IMR-90 (cell line): ENCODE results near the gene AK1. TPM values are rescaled to one million over a fixed set of nuclear protein-coding genes. Genes with fewer than 3 reads are reported as not detected.

Experiments used
- ATAC-seq: fragments of 200-7000 bp; cut with Tn5 transposase; 2 replicates; pipeline ENCODE4 v1.9.1; 2020; ENCODE audit warnings: low read depth, mild to moderate bottlenecking, moderate library complexity
- BruUV-seq: library from RNA; stranded (reverse); fragments of 400-500 nt; replicated peaks from 2 replicates; lab custom pipeline; 2021; lab: Mats Ljungman, UMichigan
- CTCF ChIA-PET: fragments of 300-600 bp; formaldehyde crosslinking; extraction: SDS; loops from one replicate; lab custom pipeline; 2021; ENCODE audit warnings: antibody characterized with exemption; lab: Yijun Ruan, JAX
- POLR2A ChIA-PET: fragments of 300-600 bp; sonication (Branson Sonifier 250); formaldehyde crosslinking; loops from one replicate; lab custom pipeline; 2022; ENCODE audit warnings: antibody characterized with exemption; ENCODE audit not compliant: unreplicated experiment; lab: Charles Lee
- DNase-seq: peaks from one replicate; pipeline ENCODE4 v3.0.0; 2013
- H2AFZ ChIP-seq: replicated peaks from 2 replicates; pipeline ENCODE3; 2013; ENCODE audit warnings: low read length, mild to moderate bottlenecking; ENCODE audit not compliant: poor library complexity
- H2AK5ac ChIP-seq: 2 replicates; pipeline ENCODE4 v1.6.1; 2013; ENCODE audit warnings: low read depth, low read length, inconsistent platforms
- H2AK9ac ChIP-seq: replicated peaks from 2 replicates; pipeline ENCODE3; 2013; ENCODE audit warnings: mild to moderate bottlenecking, low read depth, low read length, moderate library complexity; ENCODE audit not compliant: poor library complexity
- H2BK120ac ChIP-seq: 2 replicates; pipeline ENCODE4 v1.6.1; 2013; ENCODE audit warnings: low read depth, low read length, inconsistent platforms
- H2BK15ac ChIP-seq: 3 replicates; pipeline ENCODE4 v1.6.1; 2013; ENCODE audit warnings: low read depth, low read length, inconsistent platforms
- H2BK20ac ChIP-seq: 2 replicates; pipeline ENCODE4 v1.6.1; 2013; ENCODE audit warnings: low read depth, mild to moderate bottlenecking, inconsistent platforms, low read length, moderate library complexity
- H2BK5ac ChIP-seq: 2 replicates; pipeline ENCODE4 v1.6.1; 2013; ENCODE audit warnings: mild to moderate bottlenecking, low read depth, low read length, inconsistent platforms; ENCODE audit not compliant: poor library complexity, severe bottlenecking
- H3K14ac ChIP-seq: replicated peaks from 2 replicates; pipeline ENCODE4 v1.6.1; 2013; ENCODE audit warnings: low read depth, low read length, inconsistent platforms
- H3K18ac ChIP-seq: 2 replicates; pipeline ENCODE4 v1.6.1; 2013; ENCODE audit warnings: low read depth, low read length, control low read depth
- H3K23ac ChIP-seq: 2 replicates; pipeline ENCODE4 v1.6.1; 2013; ENCODE audit warnings: low read depth, low read length, inconsistent platforms
- H3K27ac ChIP-seq: 2 replicates; pipeline ENCODE4 v1.5.1; 2013; ENCODE audit warnings: mild to moderate bottlenecking, control low read depth, low read length; ENCODE audit not compliant: insufficient read depth
- H3K27me3 ChIP-seq: 2 replicates; pipeline ENCODE4 v1.6.1; 2013; ENCODE audit warnings: low read length; ENCODE audit not compliant: control insufficient read depth, insufficient read depth
- H3K36me3 ChIP-seq: 2 replicates; pipeline ENCODE4 v1.6.1; 2013; ENCODE audit warnings: low read length, mixed read lengths; ENCODE audit not compliant: control insufficient read depth, insufficient read depth
- H3K4ac ChIP-seq: 2 replicates; pipeline ENCODE4 v1.6.1; 2013; ENCODE audit warnings: low read depth, low read length, inconsistent platforms
- H3K4me1 ChIP-seq: 2 replicates; pipeline ENCODE4 v1.6.1; 2013; ENCODE audit warnings: low read length, mixed read lengths; ENCODE audit not compliant: control insufficient read depth, insufficient read depth
- H3K4me2 ChIP-seq: 2 replicates; pipeline ENCODE4 v1.6.1; 2013; ENCODE audit warnings: low read depth, mild to moderate bottlenecking, control low read depth, low read length, moderate library complexity
- H3K4me3 ChIP-seq: 2 replicates; pipeline ENCODE4 v1.5.1; 2013; ENCODE audit warnings: low read depth, mild to moderate bottlenecking, control low read depth, low read length, moderate library complexity; ENCODE audit not compliant: insufficient read depth
- H3K56ac ChIP-seq: 2 replicates; pipeline ENCODE4 v1.6.1; 2013; ENCODE audit warnings: low read length, inconsistent platforms; ENCODE audit not compliant: insufficient read depth; ENCODE audit errors: extremely low read depth
- H3K79me1 ChIP-seq, 2 experiments: 2 replicates each; pipeline ENCODE4 v1.6.1; 2013; ENCODE audit warnings: low read length in 2 of 2, inconsistent platforms in 1 of 2, low read depth in 1 of 2
- H3K9ac ChIP-seq: 2 replicates; pipeline ENCODE4 v1.6.1; 2013; ENCODE audit warnings: low read depth, low read length, control low read depth
- H3K9me1 ChIP-seq: 2 replicates; pipeline ENCODE4 v1.6.1; 2013; ENCODE audit warnings: low read length, inconsistent platforms; ENCODE audit not compliant: insufficient read depth
- H3K9me3 ChIP-seq: 2 replicates; pipeline ENCODE4 v1.6.1; 2013; ENCODE audit warnings: low read length; ENCODE audit not compliant: control insufficient read depth, insufficient read depth
- H4K20me1 ChIP-seq: 2 replicates; pipeline ENCODE4 v1.6.1; 2013; ENCODE audit warnings: low read length, inconsistent platforms; ENCODE audit not compliant: insufficient read depth
- H4K5ac ChIP-seq: 2 replicates; pipeline ENCODE4 v1.6.1; 2013; ENCODE audit warnings: mild to moderate bottlenecking, low read depth, low read length, control low read depth
- H4K8ac ChIP-seq, 2 experiments: 2 replicates each; pipeline ENCODE4 v1.6.1; 2013; ENCODE audit warnings: low read depth in 2 of 2, low read length in 2 of 2, control low read depth in 1 of 2, inconsistent platforms in 1 of 2
- H4K91ac ChIP-seq: 2 replicates; pipeline ENCODE4 v1.6.1; 2013; ENCODE audit warnings: low read depth, low read length, inconsistent platforms; ENCODE audit not compliant: insufficient read depth
- BHLHE40 ChIP-seq: fragments of 150-350 bp; IDR thresholded peaks from 2 replicates; pipeline ENCODE4 v1.6.1; 2016; ENCODE audit warnings: mild to moderate bottlenecking, low read depth, low read length
- CEBPB ChIP-seq: IDR thresholded peaks from 2 replicates; pipeline ENCODE4 v1.6.1; 2012; ENCODE audit warnings: low read depth, low read length, improper control_type of control experiment
- NFE2L2 ChIP-seq: fragments of 150-350 bp; IDR thresholded peaks from 2 replicates; pipeline ENCODE4 v1.6.1; 2016; ENCODE audit warnings: low read depth, mild to moderate bottlenecking, low read length
- WGBS, 2 experiments: methylation state at CpG; one replicate each; pipeline versions ENCODE4 v1.1.5 to v1.1.7; 2013; ENCODE audit warnings: missing lambda C conversion rate in 2 of 2; ENCODE audit not compliant: insufficient read length in 1 of 2; ENCODE audit errors: extremely low coverage in 2 of 2; 5-methylcytosine and 5-hydroxymethylcytosine counted together
- dilution Hi-C: fragments of 300-500 bp; cut with HindIII; formaldehyde crosslinking; loops from one replicate; pipeline ENCODE4 v1.14.3; 2018; ENCODE audit warnings: low sequenced_read_pairs; ENCODE audit not compliant: unreplicated experiment
- in situ Hi-C: fragments of 300-500 bp; cut with MboI; formaldehyde crosslinking; loops from 3 replicates; pipeline ENCODE4 v1.14.3; 2019; ENCODE audit warnings: low sequenced_read_pairs, inconsistent platforms, mixed read lengths
- intact Hi-C: fragments of 100-400 bp; cut with micrococcal nuclease; formaldehyde crosslinking; loops from 2 replicates; pipeline ENCODE4 v1.10.0; 2022
- polyA plus RNA-seq, 3 experiments: library from polyadenylated mRNA; depleted of rRNA; stranded (reverse); fragments of >200 nt; gene quantifications; 2 replicates each; pipeline ENCODE4 v1.2.3, GENCODE V29; 2012; ENCODE audit warnings: low replicate concordance in 1 of 3
- total RNA-seq: library from RNA; depleted of rRNA; stranded (reverse); fragments of >200 nt; gene quantifications from 2 replicates; pipeline ENCODE4 v1.2.3, GENCODE V29; 2012
- TF ChIP-seq, protein P1 (sequence below): fragments of 150-350 bp; IDR thresholded peaks from 2 replicates; pipeline ENCODE4 v1.6.1; 2017; ENCODE audit warnings: mild to moderate bottlenecking, antibody characterized with exemption, low read length, low read depth

Gene AK1
- total and polyA plus RNA-seq, 2 of the 4 experiments (the other 2 are of a cell fraction), result 44.8 to 119 TPM

- CTCF ChIA-PET, result no interaction called here
- H3K36me3 ChIP-seq, result peaks cover 66% of the 10 kb centered on the region
Measured at GRCh38 chr9:127817881-127818434, 59.5 kb downstream of the AK1 start.

More at GRCh38 chr9:127817881-127818434, 59.5 kb downstream of the AK1 start:
- no peak for DNase-seq
- Histone ChIP-seq H3K27ac (no peak overlapping the region), H2BK120ac (no peak overlapping the region), H4K91ac (no peak overlapping the region), H4K5ac (no peak overlapping the region), H3K4me1 (peaks cover 11% of the 10 kb centered on the region; the same call in 1 of the 2 replicates), H3K4me2 (no peak overlapping the region), H3K79me1 (peaks cover 8 to 22% of the 10 kb centered on the region in 2 experiments; a peak in 2 of 4 replicates), H3K56ac (no peak overlapping the region), H2AFZ (peak overlapping the region; percentile 58), H3K9ac (no peak overlapping the region), H2BK15ac (no peak overlapping the region), H3K27me3 (no peaks in the 10 kb centered on the region), H3K14ac (no peak overlapping the region), H3K23ac (no peak overlapping the region), H4K20me1 (peaks cover 10% of the 10 kb centered on the region; the same call in 1 of the 2 replicates), H3K4ac (no peak overlapping the region), H3K4me3 (no peak overlapping the region), H3K9me3 (no peaks in the 10 kb centered on the region), H2BK5ac (no peak overlapping the region), H3K9me1 (no peaks in the 10 kb centered on the region; the same call in 1 of the 2 replicates), H4K8ac (no peak overlapping the region), H3K18ac (no peak overlapping the region), H2AK5ac (no peak overlapping the region), H2AK9ac (peak overlapping the region; percentile 82), H2BK20ac (no peak overlapping the region)
- BruUV-seq, result no TSS peak
- ATAC-seq, result peak; percentile 10; the same call in 1 of the 2 replicates
- intact Hi-C loops, result no loop called here
- POLR2A ChIA-PET, result no interaction called here
- 54% methylated on average over 2 of the region's 17 CpGs; no CpG with 5 or more reads in 1 of the 2 experiments for WGBS, 2 experiments
- in situ Hi-C loops, result no loop called here
- no peak for TF ChIP-seq NFE2L2
- TF ChIP-seq CEBPB, result no peak
- TF ChIP-seq, protein P1, sequence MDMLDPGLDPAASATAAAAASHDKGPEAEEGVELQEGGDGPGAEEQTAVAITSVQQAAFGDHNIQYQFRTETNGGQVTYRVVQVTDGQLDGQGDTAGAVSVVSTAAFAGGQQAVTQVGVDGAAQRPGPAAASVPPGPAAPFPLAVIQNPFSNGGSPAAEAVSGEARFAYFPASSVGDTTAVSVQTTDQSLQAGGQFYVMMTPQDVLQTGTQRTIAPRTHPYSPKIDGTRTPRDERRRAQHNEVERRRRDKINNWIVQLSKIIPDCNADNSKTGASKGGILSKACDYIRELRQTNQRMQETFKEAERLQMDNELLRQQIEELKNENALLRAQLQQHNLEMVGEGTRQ, result no peak
- no peak for TF ChIP-seq BHLHE40
- dilution Hi-C loops, result no loop called here
